GM21619 (cell line): ENCODE data around the gene ATP10A.
A peak's percentile ranks its signal among the peaks of the same experiment; 100 is the strongest.

Experiments used
- ATAC-seq: cut with Tn5 transposase; IDR thresholded peaks from one replicate; pipeline ENCODE4 v1.9.1; 2021; ENCODE audit not compliant: unreplicated experiment

The ATP10A gene

GRCh38 chr15:25797035-25797434 is 66.1 kb downstream of the ATP10A start:
- no peak for ATAC-seq

GRCh38 chr15:25796395-25796794 is 66.7 kb downstream of the ATP10A start:
- no peak for ATAC-seq

- no peak for ATAC-seq
Measured at GRCh38 chr15:25795712-25796111, 67.4 kb downstream of the ATP10A start.

- no peak for ATAC-seq
Measured at GRCh38 chr15:25795061-25795460, 68.1 kb downstream of the ATP10A start.

- peak; percentile 78 for ATAC-seq
Measured at GRCh38 chr15:25793354-25794050, 69.6 kb downstream of the ATP10A start.

GRCh38 chr15:25792128-25792527 is 71.0 kb downstream of the ATP10A start:
- ATAC-seq = no peak

- ATAC-seq = peak; percentile 35
Measured at GRCh38 chr15:25790000-25790660, 73.0 kb downstream of the ATP10A start.

GRCh38 chr15:25789616-25789999 is 73.5 kb downstream of the ATP10A start:
- no peak for ATAC-seq

GRCh38 chr15:25789211-25789610 is 73.9 kb downstream of the ATP10A start:
- no peak for ATAC-seq

GRCh38 chr15:25787855-25788520 is 75.1 kb downstream of the ATP10A start:
- no peak for ATAC-seq

GRCh38 chr15:25787381-25787780 is 75.7 kb downstream of the ATP10A start:
- ATAC-seq = no peak

- ATAC-seq = no peak
Measured at GRCh38 chr15:25786040-25786439, 77.1 kb downstream of the ATP10A start.

- no peak for ATAC-seq
Measured at GRCh38 chr15:25785641-25786025, 77.5 kb downstream of the ATP10A start.

- no peak for ATAC-seq
Measured at GRCh38 chr15:25784876-25785640, 78.1 kb downstream of the ATP10A start.

- ATAC-seq = no peak
Measured at GRCh38 chr15:25783607-25784540, 79.3 kb downstream of the ATP10A start.

GRCh38 chr15:25783134-25783533 is 80.0 kb downstream of the ATP10A start:
- no peak for ATAC-seq

- ATAC-seq = no peak
Measured at GRCh38 chr15:25780479-25781255, 82.5 kb downstream of the ATP10A start.

GRCh38 chr15:25778161-25778560 is 85.0 kb downstream of the ATP10A start:
- ATAC-seq = no peak

GRCh38 chr15:25777037-25777436 is 86.1 kb downstream of the ATP10A start:
- ATAC-seq = no peak
